Measurements from ENCODE around the gene FAM219B.
"Not testable (repeated sequence)": the region's sequence is repeated elsewhere in the genome, so short reads cannot be mapped to it uniquely, and the experiment has no call there.

Gene FAM219B

GRCh38 chr15:74903676-74904075 is 3.0 kb downstream of the FAM219B start:
- DNase-seq (ENCODE audit: low read depth in 2 of 2): no peak

DNA sequence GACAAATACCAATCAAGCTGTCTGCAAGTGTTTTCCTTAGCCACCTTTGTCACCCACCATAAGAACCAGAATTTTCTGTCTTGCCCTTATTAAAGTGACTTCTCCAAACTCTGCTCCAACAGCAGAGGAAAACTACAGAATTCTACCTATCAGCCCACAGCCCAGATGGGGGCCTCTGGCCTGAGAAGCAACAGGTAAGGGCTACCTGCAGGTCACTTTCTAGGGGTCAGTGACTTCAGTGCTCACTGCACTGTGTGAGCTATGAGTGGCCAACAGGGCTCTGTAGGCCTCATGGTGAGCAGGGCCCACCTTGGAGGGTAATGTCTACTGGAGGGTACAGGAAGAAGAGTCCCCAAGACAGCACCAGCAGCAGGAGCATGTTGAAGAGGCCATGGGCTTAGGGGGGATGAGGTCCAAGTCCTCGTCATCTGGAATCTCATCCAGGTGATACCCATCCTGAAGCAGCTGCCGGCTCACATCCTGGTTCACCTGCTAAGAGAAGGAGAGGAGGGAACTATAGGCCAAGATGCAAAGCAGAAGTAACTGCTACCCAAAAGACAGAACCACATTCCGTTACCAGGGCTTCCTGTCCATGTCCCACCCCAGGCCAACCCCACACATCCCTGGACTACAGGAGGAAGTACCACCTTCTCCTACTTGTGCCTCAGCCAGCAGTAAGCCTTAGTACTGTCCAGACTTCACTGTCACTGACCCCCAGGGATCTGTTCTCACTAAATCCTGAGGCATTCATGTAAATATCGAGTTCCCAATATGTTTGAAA is 4.2 kb downstream of the FAM219B start:
- DNase-seq (ENCODE audit: low read depth in 2 of 2): no peak

- DNase-seq (ENCODE audit: low read depth in 2 of 2): peak; percentile 21 to 36
Measured at GRCh38 chr15:74901612-74902063, 5.0 kb downstream of the FAM219B start.

DNA sequence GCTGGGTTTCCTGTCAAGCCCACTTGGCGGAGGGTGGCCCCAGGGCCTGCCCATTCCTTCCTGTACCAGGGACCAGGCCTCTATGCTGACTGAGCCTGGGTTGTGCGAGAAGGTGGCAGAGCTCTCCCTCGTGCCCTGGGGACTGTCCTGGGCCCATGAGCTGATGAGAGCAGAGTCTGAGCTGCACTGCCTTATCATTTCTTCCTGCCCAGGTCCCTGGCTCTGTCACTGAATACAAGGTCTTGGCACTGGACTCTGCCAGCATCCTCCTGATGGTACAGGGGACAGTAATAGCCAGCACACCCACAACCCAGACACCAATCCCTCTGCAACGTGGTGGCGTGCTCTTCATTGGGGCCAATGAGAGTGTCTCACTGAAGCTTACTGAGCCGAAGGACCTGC is 9.3 kb downstream of the FAM219B start:
- DNase-seq (ENCODE audit: low read depth in 2 of 2): no peak

DNA sequence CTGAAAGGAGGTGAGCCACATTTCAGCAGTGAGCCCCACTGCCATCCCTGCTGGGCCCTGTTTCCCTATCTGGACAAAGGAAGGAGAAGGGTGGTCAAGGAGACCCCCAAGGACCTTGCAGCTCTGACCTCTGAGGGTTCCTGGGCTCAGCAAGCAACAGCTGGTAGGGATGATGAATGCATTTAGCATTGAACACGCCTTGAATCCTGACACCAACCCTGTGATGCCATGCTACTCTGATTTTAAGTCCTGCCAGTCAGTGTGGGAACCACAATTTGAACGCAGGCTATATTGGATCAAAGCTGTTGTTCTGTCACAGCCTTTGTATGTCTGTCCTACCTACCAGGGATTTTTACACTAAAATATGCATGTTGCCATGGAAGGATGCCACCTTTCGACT is 10.3 kb downstream of the FAM219B start:
- DNase-seq (ENCODE audit: low read depth in 2 of 2): no peak

GRCh38 chr15:74895830-74896229 is 10.8 kb downstream of the FAM219B start:
- no peak for DNase-seq (ENCODE audit: low read depth in 2 of 2)

DNA sequence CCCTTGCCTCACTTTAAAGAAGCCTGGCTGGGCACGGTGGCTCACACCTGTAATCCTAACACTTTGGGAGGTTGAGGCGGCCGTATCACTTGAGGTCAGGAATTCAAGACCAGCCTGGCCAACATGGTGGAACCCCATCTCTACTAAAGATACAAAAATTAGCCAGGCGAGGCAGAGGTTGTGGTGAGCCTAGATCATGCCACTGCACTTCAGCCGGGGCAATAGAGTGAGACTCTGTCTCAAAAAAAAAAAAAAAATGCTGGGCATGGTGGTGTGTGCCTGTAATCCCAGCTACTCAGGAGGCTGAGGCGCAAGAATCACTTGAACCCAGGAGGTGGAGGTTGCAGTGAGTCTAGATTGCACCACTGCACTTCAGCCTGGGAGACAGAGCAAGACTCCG is 12.3 kb downstream of the FAM219B start:
- not testable (repeated sequence) for DNase-seq (ENCODE audit: low read depth in 2 of 2)

GRCh38 chr15:74893627-74894026 is 13.0 kb downstream of the FAM219B start:
- no peak for DNase-seq (ENCODE audit: low read depth in 2 of 2)

DNA sequence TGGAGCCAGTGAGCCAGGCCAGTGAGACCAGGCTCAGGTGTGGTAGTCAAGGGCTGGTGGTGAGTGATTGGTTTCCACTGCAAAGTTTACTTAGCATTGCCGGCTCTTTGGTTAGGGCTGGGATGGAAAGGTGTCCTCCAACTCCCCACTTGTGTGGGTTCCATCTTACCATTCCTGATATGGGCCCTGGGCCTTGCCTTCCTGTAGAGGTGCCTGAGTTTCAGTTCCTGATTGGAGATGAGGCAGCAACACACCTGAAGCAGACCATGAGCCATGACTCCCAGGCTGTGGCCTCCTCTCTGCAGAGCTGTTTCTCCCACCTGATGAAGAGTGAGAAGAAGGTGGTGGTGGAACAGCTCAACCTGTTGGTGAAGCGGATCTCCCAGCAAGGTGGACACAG is 13.7 kb downstream of the FAM219B start:
- DNase-seq (ENCODE audit: low read depth in 2 of 2): no peak

DNA sequence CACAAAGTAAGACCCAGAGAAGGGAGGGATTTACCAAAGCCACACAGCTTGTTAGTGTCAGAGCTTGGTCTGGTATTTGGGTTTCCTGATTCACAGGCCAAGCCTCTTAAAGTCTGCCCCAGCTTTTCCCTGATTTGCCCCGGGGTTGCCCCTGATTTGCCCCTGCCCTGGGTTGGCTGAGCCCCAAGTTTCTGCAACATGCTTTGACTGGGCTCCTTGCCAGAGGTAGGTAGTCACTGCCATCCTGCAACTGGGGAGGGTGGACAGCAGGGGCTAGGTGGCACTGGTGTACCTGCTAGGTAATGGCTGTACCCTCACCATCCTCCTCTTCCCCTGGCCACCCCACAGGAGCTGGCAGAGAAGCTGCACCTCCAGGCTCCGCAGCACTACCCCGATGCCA is 14.3 kb downstream of the FAM219B start:
- no peak for DNase-seq (ENCODE audit: low read depth in 2 of 2)

- no peak for DNase-seq (ENCODE audit: low read depth in 2 of 2)
Measured at GRCh38 chr15:74891469-74891868, 15.2 kb downstream of the FAM219B start.

DNA sequence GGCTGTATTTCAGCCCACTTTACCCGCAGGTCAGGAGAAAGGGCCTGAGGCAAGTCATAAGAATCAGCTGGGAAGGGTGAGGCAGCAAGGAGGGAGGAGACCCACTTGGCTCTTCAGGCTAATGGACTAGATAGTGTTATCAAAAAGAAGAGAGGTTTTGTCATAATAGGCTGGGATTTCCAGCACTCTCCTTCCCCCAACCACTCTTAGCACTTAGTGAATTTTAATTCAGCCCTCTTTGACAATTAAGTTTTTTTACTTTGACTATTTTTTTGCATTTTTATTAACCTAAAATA is 16.0 kb downstream of the FAM219B start:
- DNase-seq (ENCODE audit: low read depth in 2 of 2): no peak

GRCh38 chr15:74889883-74890664 is 16.6 kb downstream of the FAM219B start, which contains the start of gene MPI:
TSS of gene MPI (plus strand) at chr15:74890042. CDS start at chr15:74890074, 32 bp downstream.
- DNase-seq (ENCODE audit: low read depth in 2 of 2): peak; percentile 85 to 88

GRCh38 chr15:74889390-74889882 is 17.2 kb downstream of the FAM219B start:
- no peak for DNase-seq (ENCODE audit: low read depth in 2 of 2)

DNA sequence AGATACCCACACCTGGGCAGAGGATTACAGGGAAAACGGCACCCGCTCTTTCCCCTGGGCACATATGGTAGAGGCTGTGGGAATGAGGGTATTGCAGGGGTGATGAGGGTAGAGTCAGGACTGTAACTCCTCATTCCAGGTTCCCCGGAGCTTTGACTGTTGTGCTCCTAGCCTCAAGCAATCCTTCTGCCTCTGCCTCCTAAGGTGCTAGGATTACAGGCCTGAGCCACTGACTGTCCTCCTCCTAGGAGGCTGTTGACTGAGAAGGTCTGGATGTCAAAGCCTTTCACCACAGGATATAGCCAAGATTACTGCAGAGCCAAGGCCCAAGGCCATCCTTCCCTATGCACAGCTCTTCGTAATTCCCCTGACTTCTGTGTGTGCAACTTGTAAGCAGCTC is 17.9 kb downstream of the FAM219B start:
- no peak for DNase-seq (ENCODE audit: low read depth in 2 of 2)

DNA sequence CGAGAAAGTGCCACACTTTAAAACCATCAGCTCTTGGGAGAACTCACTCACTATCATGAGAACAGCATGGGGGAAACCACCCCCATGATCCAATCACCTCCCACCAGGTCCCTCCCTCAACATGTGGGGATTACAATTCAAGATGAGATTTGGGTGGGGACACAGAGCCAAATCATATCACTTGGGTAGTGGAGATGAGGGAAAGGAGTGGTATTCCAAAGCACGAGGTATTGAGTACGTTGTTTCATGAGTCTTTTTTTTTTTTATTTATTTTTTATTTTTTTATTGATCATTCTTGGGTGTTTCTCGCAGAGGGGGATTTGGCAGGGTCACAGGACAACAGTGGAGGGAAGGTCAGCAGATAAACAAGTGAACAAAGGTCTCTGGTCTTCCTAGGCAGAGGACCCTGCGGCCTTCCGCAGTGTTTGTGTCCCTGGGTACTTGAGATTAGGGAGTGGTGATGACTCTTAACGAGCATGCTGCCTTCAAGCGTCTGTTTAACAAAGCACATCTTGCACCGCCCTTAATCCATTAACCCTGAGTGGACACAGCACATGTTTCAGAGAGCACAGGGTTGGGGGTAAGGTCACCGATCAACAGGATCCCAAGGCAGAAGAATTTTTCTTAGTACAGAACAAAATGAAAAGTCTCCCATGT is 19.0 kb downstream of the FAM219B start:
- DNase-seq (ENCODE audit: low read depth in 2 of 2): not testable (repeated sequence)

- no peak for DNase-seq (ENCODE audit: low read depth in 2 of 2)
Measured at GRCh38 chr15:74885461-74885860, 21.2 kb downstream of the FAM219B start.

- no peak for DNase-seq (ENCODE audit: low read depth in 2 of 2)
Measured at GRCh38 chr15:74884428-74885223, 22.0 kb downstream of the FAM219B start.

DNA sequence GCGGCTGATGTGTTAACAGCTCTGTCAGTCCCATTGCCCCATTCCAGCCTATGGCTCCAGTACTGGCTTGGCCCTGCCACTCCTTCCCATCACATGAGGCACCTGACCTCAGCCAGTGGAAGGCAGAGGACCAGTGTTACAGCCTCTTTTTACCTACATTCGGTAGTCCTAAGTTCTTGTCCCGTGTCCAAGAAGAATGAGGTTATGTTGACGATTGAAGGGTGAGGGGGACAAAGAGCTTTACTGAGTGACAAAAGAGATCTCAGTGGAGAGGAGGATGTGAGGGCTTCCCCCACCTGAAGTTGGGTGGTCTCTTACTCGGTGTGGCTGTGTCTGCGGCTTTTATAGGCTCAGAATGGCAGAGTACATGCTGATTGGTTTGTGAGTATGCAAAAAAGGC is 24.1 kb downstream of the FAM219B start:
- no peak for DNase-seq (ENCODE audit: low read depth in 2 of 2)

DNA sequence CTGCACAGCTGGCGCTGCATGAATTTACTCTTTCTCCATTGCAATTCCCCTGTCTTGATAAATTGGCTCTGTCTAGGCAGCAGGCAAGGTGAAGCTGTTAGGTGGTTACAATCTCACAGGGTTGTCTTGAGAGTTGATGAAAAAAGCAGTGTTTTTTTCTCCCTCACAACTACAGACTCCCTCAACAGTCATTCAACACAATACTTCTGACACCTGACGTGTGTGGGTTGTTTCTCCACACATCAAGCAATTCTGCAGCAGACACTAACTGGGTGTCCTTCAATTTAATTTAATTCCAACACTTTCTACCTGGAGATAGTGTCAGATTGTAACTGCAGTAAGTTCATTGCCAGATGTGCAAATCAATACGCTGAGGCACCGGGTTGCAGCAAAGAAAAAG is 28.4 kb downstream of the FAM219B start:
- DNase-seq (ENCODE audit: low read depth in 2 of 2): no peak

GRCh38 chr15:74873756-74874424 is 32.8 kb downstream of the FAM219B start:
- no peak for DNase-seq (ENCODE audit: low read depth in 2 of 2)
